HepG2 (cell line): ENCODE data around the gene ARHGAP26. TPM values are rescaled to one million over a fixed set of nuclear protein-coding genes. Genes with fewer than 3 reads are reported as not detected.

Experiments used
- ATAC-seq: fragments of 200-7000 bp; cut with Tn5 transposase; 3 replicates; pipeline ENCODE4 v1.9.1; 2020; ENCODE audit warnings: mild to moderate bottlenecking, moderate library complexity
- BruUV-seq: library from RNA; stranded (reverse); fragments of 400-500 nt; replicated peaks from 2 replicates; lab custom pipeline; 2021; lab: Mats Ljungman, UMichigan
- CTCF ChIA-PET: fragments of 300-600 bp; formaldehyde crosslinking; extraction: SDS; loops from one replicate; lab custom pipeline; 2021; ENCODE audit warnings: low total read pairs, inconsistent platforms, low intra/inter-chr PET ratio; lab: Yijun Ruan, JAX
- POLR2A ChIA-PET: fragments of 350-600 bp; sonication (Branson Sonifier 250); formaldehyde crosslinking; loops from one replicate; lab custom pipeline; 2020; ENCODE audit warnings: antibody characterized with exemption, inconsistent platforms; lab: Yijun Ruan, JAX
- DNase-seq: peaks from one replicate; pipeline ENCODE4 v3.0.0-alpha.2; 2015; ENCODE audit warnings: low spot score
- FAIRE-seq: peaks from 3 replicates; lab custom pipeline; 2011; peaks lifted over from hg19 to GRCh38; lab: Jason Lieb, UNC
- H2AFZ ChIP-seq: one replicate; pipeline ENCODE4 v1.6.1; 2011; ENCODE audit warnings: low read length, inconsistent platforms
- H3K27ac ChIP-seq: fragments of 300-600 bp; 3 replicates; pipeline ENCODE4 v1.8.0; 2011; ENCODE audit warnings: mixed run types, mild to moderate bottlenecking, mixed read lengths, low read length, inconsistent platforms; ENCODE audit not compliant: insufficient read depth; ENCODE audit errors: extremely low read length
- H3K27me3 ChIP-seq, 2 experiments: fragments of 200-600 bp in 1 of 2; 2 replicates in 1 of 2; 3 replicates in 1 of 2; pipeline versions ENCODE4 v1.6.0 to v1.8.0; 2011; ENCODE audit warnings: low read length in 2 of 2, mild to moderate bottlenecking in 2 of 2, moderate library complexity in 2 of 2, inconsistent platforms in 1 of 2; ENCODE audit not compliant: insufficient read depth in 2 of 2, control insufficient read depth in 1 of 2
- H3K36me3 ChIP-seq, 2 experiments: fragments of 200-600 bp in 1 of 2; replicated peaks in 1 of 2; 2 replicates in 1 of 2; 3 replicates in 1 of 2; pipeline versions ENCODE4 v1.5.1 to v1.8.0; 2011; ENCODE audit warnings: low read length in 2 of 2, inconsistent platforms in 1 of 2; ENCODE audit not compliant: insufficient read depth in 2 of 2, control insufficient read depth in 1 of 2
- H3K4me1 ChIP-seq: 2 replicates; pipeline ENCODE4 v1.5.1; 2012; ENCODE audit warnings: low read length, inconsistent platforms; ENCODE audit not compliant: insufficient read depth
- H3K4me2 ChIP-seq: 2 replicates; pipeline ENCODE4 v1.6.0; 2011; ENCODE audit warnings: low read depth, low read length, inconsistent platforms
- H3K4me3 ChIP-seq, 3 experiments: fragments of 200-600 bp in 1 of 3; sonication (generic), shearing (Covaris generic) in 1 of 3; replicated peaks in 1 of 3; 2 replicates each; pipeline ENCODE4 v1.5.1; 2011 to 2016; ENCODE audit warnings: low read length in 3 of 3, inconsistent platforms in 2 of 3, low read depth in 2 of 3, mild to moderate bottlenecking in 2 of 3, control low read depth in 1 of 3, mixed read lengths in 1 of 3; ENCODE audit not compliant: insufficient read depth in 1 of 3
- H3K79me2 ChIP-seq: one replicate; pipeline ENCODE4 v1.6.1; 2011; ENCODE audit warnings: low read length, inconsistent platforms; ENCODE audit not compliant: insufficient read depth
- H3K9ac ChIP-seq: 2 replicates; pipeline ENCODE4 v1.6.0; 2011; ENCODE audit warnings: mild to moderate bottlenecking, low read depth, low read length, inconsistent platforms; ENCODE audit not compliant: insufficient read depth
- H3K9me3 ChIP-seq: 2 replicates; pipeline ENCODE4 v1.5.1; 2012; ENCODE audit warnings: mild to moderate bottlenecking, low read length
- H4K20me1 ChIP-seq: 2 replicates; pipeline ENCODE4 v1.6.0; 2011; ENCODE audit warnings: inconsistent platforms, mild to moderate bottlenecking, low read length, moderate library complexity; ENCODE audit not compliant: insufficient read depth
- ARNT ChIP-seq: fragments of 450-650 bp; IDR thresholded peaks from 2 replicates; pipeline ENCODE4 v1.6.1; 2017
- JUNB ChIP-seq: sonication (generic); formaldehyde crosslinking; IDR thresholded peaks from 2 replicates; pipeline ENCODE4 v1.8.0; 2022; ENCODE audit warnings: missing genetic modification reagents, mild to moderate bottlenecking, borderline replicate concordance
- WGBS: methylation state at CpG from one replicate; pipeline ENCODE4 v1.1.6; 2017; ENCODE audit warnings: low lambda C conversion rate; 5-methylcytosine and 5-hydroxymethylcytosine counted together
- in situ Hi-C: cut with HindIII; loops from 2 replicates; pipeline ENCODE4 v1.10.0; 2017; ENCODE audit warnings: low pct_unique_long_range_greater_than_20kb; ENCODE audit not compliant: extremely low pct_ligation_motif_present
- intact Hi-C: fragments of 100-400 bp; cut with micrococcal nuclease; formaldehyde crosslinking; loops from one replicate; pipeline ENCODE4 v1.10.0; 2022; ENCODE audit not compliant: unreplicated experiment
- polyA plus RNA-seq, 8 experiments: library from polyadenylated mRNA; depleted of rRNA in 3 of 8; stranded (reverse) in 7 of 8; unstranded in 1 of 8; fragments of >200 nt; fragmentation: Illumina TruSeq in 4 of 8; extraction: Trizol in 4 of 8; gene quantifications; 2 replicates each; pipeline versions ENCODE4 v1.2.1 to v1.2.3, GENCODE V29; 2011 to 2016; ENCODE audit warnings: low read depth in 4 of 8, missing spikeins in 1 of 8, mixed read lengths in 1 of 8; ENCODE audit not compliant: insufficient read depth in 1 of 8
- total RNA-seq, 5 experiments: library from RNA; depleted of rRNA; stranded (reverse); fragments of >200 nt; fragmentation: Illumina TruSeq; extraction: Trizol; gene quantifications; 2 replicates each; pipeline ENCODE4 v1.2.3, GENCODE V29; 2016; ENCODE audit warnings: low read depth in 1 of 5
- TF ChIP-seq, protein P1 (sequence below): sonication (generic); formaldehyde crosslinking; IDR thresholded peaks from 2 replicates; pipeline ENCODE4 v1.4.0; 2020; ENCODE audit warnings: missing genetic modification reagents
- TF ChIP-seq, protein P2 (sequence below): sonication (generic); formaldehyde crosslinking; conservative IDR thresholded peaks from 2 replicates; pipeline ENCODE4 v1.8.0; 2022; ENCODE audit warnings: missing genetic modification reagents

ARHGAP26 gene
- total and polyA plus RNA-seq, 2 of the 13 experiments (the other 11 are each of a cell fraction or from before 2014, with no cell fraction given) = 9.6 to 18.2 TPM

- Histone ChIP-seq H3K4me3 (no peak overlapping the region), H3K79me2 (no peaks in the 10 kb centered on the region), H3K4me1 (no peaks in the 10 kb centered on the region), H4K20me1 (no peaks in the 10 kb centered on the region), H3K27me3 (no peaks in the 10 kb centered on the region), H3K4me2 (no peak overlapping the region), H3K9me3 (no peaks in the 10 kb centered on the region), H2AFZ (no peak overlapping the region), H3K36me3 (peaks cover 0 to 6% of the 10 kb centered on the region in 2 experiments; a peak in 3 of 5 replicates), H3K9ac (no peak overlapping the region), H3K27ac (no peak overlapping the region)
- DNase-seq (no peak), FAIRE-seq (no peak), ATAC-seq (no peak)
- TF ChIP-seq, protein P1, sequence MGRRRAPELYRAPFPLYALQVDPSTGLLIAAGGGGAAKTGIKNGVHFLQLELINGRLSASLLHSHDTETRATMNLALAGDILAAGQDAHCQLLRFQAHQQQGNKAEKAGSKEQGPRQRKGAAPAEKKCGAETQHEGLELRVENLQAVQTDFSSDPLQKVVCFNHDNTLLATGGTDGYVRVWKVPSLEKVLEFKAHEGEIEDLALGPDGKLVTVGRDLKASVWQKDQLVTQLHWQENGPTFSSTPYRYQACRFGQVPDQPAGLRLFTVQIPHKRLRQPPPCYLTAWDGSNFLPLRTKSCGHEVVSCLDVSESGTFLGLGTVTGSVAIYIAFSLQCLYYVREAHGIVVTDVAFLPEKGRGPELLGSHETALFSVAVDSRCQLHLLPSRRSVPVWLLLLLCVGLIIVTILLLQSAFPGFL (CRISPR knock-in tag) = no peak
- TF ChIP-seq JUNB = no peak
- TF ChIP-seq, protein P2, sequence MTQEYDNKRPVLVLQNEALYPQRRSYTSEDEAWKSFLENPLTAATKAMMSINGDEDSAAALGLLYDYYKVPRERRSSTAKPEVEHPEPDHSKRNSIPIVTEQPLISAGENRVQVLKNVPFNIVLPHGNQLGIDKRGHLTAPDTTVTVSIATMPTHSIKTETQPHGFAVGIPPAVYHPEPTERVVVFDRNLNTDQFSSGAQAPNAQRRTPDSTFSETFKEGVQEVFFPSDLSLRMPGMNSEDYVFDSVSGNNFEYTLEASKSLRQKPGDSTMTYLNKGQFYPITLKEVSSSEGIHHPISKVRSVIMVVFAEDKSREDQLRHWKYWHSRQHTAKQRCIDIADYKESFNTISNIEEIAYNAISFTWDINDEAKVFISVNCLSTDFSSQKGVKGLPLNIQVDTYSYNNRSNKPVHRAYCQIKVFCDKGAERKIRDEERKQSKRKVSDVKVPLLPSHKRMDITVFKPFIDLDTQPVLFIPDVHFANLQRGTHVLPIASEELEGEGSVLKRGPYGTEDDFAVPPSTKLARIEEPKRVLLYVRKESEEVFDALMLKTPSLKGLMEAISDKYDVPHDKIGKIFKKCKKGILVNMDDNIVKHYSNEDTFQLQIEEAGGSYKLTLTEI (CRISPR knock-in tag) = no peak
- TF ChIP-seq ARNT = no peak
- WGBS = 91% methylated on average over 5 of the region's 5 CpGs
- ChIA-PET CTCF (no interaction called here), POLR2A (interaction anchor here (0.9 kb wide), 1 partner anchor 12 kb away, joined by 3 read pairs; no protein-coding TSS in a partner anchor)
- BruUV-seq = no TSS peak
- intact Hi-C loops = no loop called here
- in situ Hi-C loops = no loop called here
Measured at GRCh38 chr5:143154510-143155370, 384.6 kb downstream of the ARHGAP26 start.
